Gastroesophageal sphincter (tissue), 3 donors: ENCODE data around the gene DDIT3.

ENCODE experiments used
- POLR2A ChIP-seq, 2 donors: fragments of 450-650 bp; IDR thresholded peaks; one replicate each; pipeline ENCODE4 v1.6.1; 2017; ENCODE audit warnings: antibody characterized with exemption in 2 of 2, mild to moderate bottlenecking in 2 of 2, moderate library complexity in 1 of 2
- POLR2AphosphoS5 ChIP-seq: sonication (generic); formaldehyde crosslinking; IDR thresholded peaks from one replicate; pipeline ENCODE4 v1.6.1; 2017; ENCODE audit warnings: antibody characterized with exemption
- TF ChIP-seq, protein P1 (sequence below), 4 experiments: fragments of 200-600 bp in 2 of 4; fragments of 450-650 bp in 2 of 4; sonication (generic) in 1 of 4; IDR thresholded peaks; one replicate each; pipeline ENCODE4 v1.5.1; 2017 to 2019; ENCODE audit warnings: antibody characterized with exemption in 4 of 4, mild to moderate bottlenecking in 2 of 4, moderate library complexity in 2 of 4

GRCh38 chr12:57469296-57470164, 50.8 kb downstream of the DDIT3 start:
- TF ChIP-seq, protein P1, sequence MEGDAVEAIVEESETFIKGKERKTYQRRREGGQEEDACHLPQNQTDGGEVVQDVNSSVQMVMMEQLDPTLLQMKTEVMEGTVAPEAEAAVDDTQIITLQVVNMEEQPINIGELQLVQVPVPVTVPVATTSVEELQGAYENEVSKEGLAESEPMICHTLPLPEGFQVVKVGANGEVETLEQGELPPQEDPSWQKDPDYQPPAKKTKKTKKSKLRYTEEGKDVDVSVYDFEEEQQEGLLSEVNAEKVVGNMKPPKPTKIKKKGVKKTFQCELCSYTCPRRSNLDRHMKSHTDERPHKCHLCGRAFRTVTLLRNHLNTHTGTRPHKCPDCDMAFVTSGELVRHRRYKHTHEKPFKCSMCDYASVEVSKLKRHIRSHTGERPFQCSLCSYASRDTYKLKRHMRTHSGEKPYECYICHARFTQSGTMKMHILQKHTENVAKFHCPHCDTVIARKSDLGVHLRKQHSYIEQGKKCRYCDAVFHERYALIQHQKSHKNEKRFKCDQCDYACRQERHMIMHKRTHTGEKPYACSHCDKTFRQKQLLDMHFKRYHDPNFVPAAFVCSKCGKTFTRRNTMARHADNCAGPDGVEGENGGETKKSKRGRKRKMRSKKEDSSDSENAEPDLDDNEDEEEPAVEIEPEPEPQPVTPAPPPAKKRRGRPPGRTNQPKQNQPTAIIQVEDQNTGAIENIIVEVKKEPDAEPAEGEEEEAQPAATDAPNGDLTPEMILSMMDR (IDR thresholded peaks at IDR 0.05) = no peak
- no peak for TF ChIP-seq POLR2AphosphoS5
- TF ChIP-seq POLR2A (IDR thresholded peaks at IDR 0.05) = no peak
